Astrocyte (in vitro differentiated cells and primary cell): ENCODE measurements around the gene STAT1. TPM values are rescaled to one million over a fixed set of nuclear protein-coding genes. Genes with fewer than 3 reads are reported as not detected.
A peak's percentile ranks its signal among the peaks of the same experiment; 100 is the strongest.
"Not testable (repeated sequence)": the region's sequence is repeated elsewhere in the genome, so short reads cannot be mapped to it uniquely, and the experiment has no call there.

Experiments
- DNase-seq: peaks from one replicate; pipeline ENCODE4 v3.0.0-alpha.2; 2010; ENCODE audit warnings: low read depth
- FAIRE-seq: peaks from 2 replicates; lab custom pipeline; 2011; peaks lifted over from hg19 to GRCh38; lab: Jason Lieb, UNC
- H2AFZ ChIP-seq: 2 replicates; pipeline ENCODE4 v1.6.0; 2012; ENCODE audit warnings: low read depth, low read length, inconsistent platforms
- H3K27ac ChIP-seq: 2 replicates; pipeline ENCODE4 v1.5.1; 2011; ENCODE audit warnings: low read depth, low read length, inconsistent platforms
- H3K27me3 ChIP-seq: 2 replicates; pipeline ENCODE4 v1.6.0; 2011; ENCODE audit warnings: low read length, inconsistent platforms; ENCODE audit not compliant: insufficient read depth
- H3K36me3 ChIP-seq: 2 replicates; pipeline ENCODE4 v1.5.1; 2011; ENCODE audit warnings: low read length, inconsistent platforms; ENCODE audit not compliant: insufficient read depth
- H3K4me1 ChIP-seq: 2 replicates; pipeline ENCODE4 v1.5.1; 2011; ENCODE audit warnings: low read length, inconsistent platforms; ENCODE audit not compliant: insufficient read depth
- H3K4me2 ChIP-seq: 2 replicates; pipeline ENCODE4 v1.6.0; 2012; ENCODE audit warnings: low read length, inconsistent platforms
- H3K4me3 ChIP-seq: 2 replicates; pipeline ENCODE4 v1.5.1; 2011; ENCODE audit warnings: low read depth, mild to moderate bottlenecking, low read length, inconsistent platforms; ENCODE audit not compliant: insufficient read depth
- H3K79me2 ChIP-seq: 2 replicates; pipeline ENCODE4 v1.6.0; 2012; ENCODE audit warnings: mild to moderate bottlenecking, low read length, inconsistent platforms; ENCODE audit not compliant: insufficient read depth
- H3K9ac ChIP-seq: 2 replicates; pipeline ENCODE4 v1.6.0; 2012; ENCODE audit warnings: mild to moderate bottlenecking, low read length, inconsistent platforms
- H3K9me3 ChIP-seq: 2 replicates; pipeline ENCODE4 v1.5.1; 2012; ENCODE audit warnings: low read depth, mild to moderate bottlenecking, low read length, inconsistent platforms; ENCODE audit not compliant: insufficient read depth
- H4K20me1 ChIP-seq: 2 replicates; pipeline ENCODE4 v1.6.0; 2012; ENCODE audit warnings: low read length, inconsistent platforms; ENCODE audit not compliant: insufficient read depth
- H3K27ac Mint-ChIP-seq: one replicate; pipeline ENCODE4 v1.8.0; 2021; ENCODE audit warnings: mild to moderate bottlenecking, mixed read lengths; ENCODE audit not compliant: unreplicated experiment
- H3K27me3 Mint-ChIP-seq: one replicate; pipeline ENCODE4 v1.8.0; 2021; ENCODE audit warnings: low read depth, mixed read lengths; ENCODE audit not compliant: unreplicated experiment
- H3K36me3 Mint-ChIP-seq: one replicate; pipeline ENCODE4 v1.8.0; 2021; ENCODE audit warnings: low read depth, mixed read lengths; ENCODE audit not compliant: unreplicated experiment
- H3K4me1 Mint-ChIP-seq: one replicate; pipeline ENCODE4 v1.8.0; 2021; ENCODE audit warnings: low read depth, mixed read lengths; ENCODE audit not compliant: unreplicated experiment
- H3K4me3 Mint-ChIP-seq: one replicate; pipeline ENCODE4 v1.8.0; 2021; ENCODE audit warnings: mild to moderate bottlenecking, moderate library complexity, mixed read lengths; ENCODE audit not compliant: unreplicated experiment
- H3K9me3 Mint-ChIP-seq: one replicate; pipeline ENCODE4 v1.8.0; 2021; ENCODE audit warnings: mild to moderate bottlenecking, mixed read lengths; ENCODE audit not compliant: unreplicated experiment
- CTCF ChIP-seq: IDR thresholded peaks from 2 replicates; pipeline ENCODE4 v1.5.1; 2011; ENCODE audit warnings: low read depth, mild to moderate bottlenecking, inconsistent platforms, low read length, moderate library complexity; ENCODE audit not compliant: insufficient read depth
- EZH2 ChIP-seq: IDR thresholded peaks from 2 replicates; pipeline ENCODE4 v1.6.1; 2012; ENCODE audit warnings: mild to moderate bottlenecking, low read length, inconsistent platforms; ENCODE audit not compliant: insufficient read depth
- total RNA-seq: library from RNA; stranded (reverse); gene quantifications from 2 replicates; pipeline ENCODE4 v1.2.1, GENCODE V29; 2021

The STAT1 gene
- total RNA-seq, 1 donor from 2014 or later = 377 TPM

- peaks cover 20% of the 10 kb centered on the region for H3K4me1 Mint-ChIP-seq
Measured at GRCh38 chr2:190961918-190962487, 52.0 kb downstream of the STAT1 start.

GRCh38 chr2:190961117-190961516 lies 52.9 kb downstream of the STAT1 start:
- H2AFZ ChIP-seq, H3K9me3 ChIP-seq, H3K9ac ChIP-seq, H3K4me3 Mint-ChIP-seq, H3K4me3 ChIP-seq, H3K79me2 ChIP-seq, H4K20me1 ChIP-seq, H3K27ac Mint-ChIP-seq, H3K9me3 Mint-ChIP-seq, H3K27me3 Mint-ChIP-seq, DNase-seq, FAIRE-seq, H3K4me1 ChIP-seq, H3K27me3 ChIP-seq, H3K4me2 ChIP-seq, H3K27ac ChIP-seq: not testable (repeated sequence)
- peaks cover 18% of the 10 kb centered on the region for H3K4me1 Mint-ChIP-seq
- peaks cover 20% of the 10 kb centered on the region for H3K36me3 Mint-ChIP-seq
- peaks cover 27% of the 10 kb centered on the region for H3K36me3 ChIP-seq

More at GRCh38 chr2:190961918-190962487, 52.0 kb downstream of the STAT1 start:
- Histone ChIP-seq H4K20me1 (no peaks in the 10 kb centered on the region), H3K79me2 (no peaks in the 10 kb centered on the region), H2AFZ (no peak overlapping the region), H3K4me3 (no peak overlapping the region), H3K27ac (no peak overlapping the region), H3K27me3 (no peaks in the 10 kb centered on the region), H3K36me3 (peaks cover 29% of the 10 kb centered on the region), H3K9me3 (no peaks in the 10 kb centered on the region), H3K9ac (no peak overlapping the region), H3K4me1 (no peaks in the 10 kb centered on the region), H3K4me2 (no peak overlapping the region)
- Mint-ChIP-seq H3K27me3 (no peaks in the 10 kb centered on the region), H3K27ac (peak overlapping the region; percentile 50), H3K4me3 (no peak overlapping the region), H3K36me3 (peaks cover 17% of the 10 kb centered on the region), H3K9me3 (no peaks in the 10 kb centered on the region)
- TF ChIP-seq CTCF = no peak
- TF ChIP-seq EZH2 = no peak
- DNase-seq (peak; percentile 69), FAIRE-seq (no peak)

GRCh38 chr2:190959911-190960788 lies 53.8 kb downstream of the STAT1 start:
- H3K79me2 ChIP-seq = no peaks in the 10 kb centered on the region
- TF ChIP-seq CTCF (no peak), EZH2 (no peak)
- peaks cover 3% of the 10 kb centered on the region for H3K9me3 Mint-ChIP-seq
- H4K20me1 ChIP-seq = no peaks in the 10 kb centered on the region
- H3K27ac Mint-ChIP-seq = peak overlapping the region; percentile 50
- no peaks in the 10 kb centered on the region for H3K27me3 Mint-ChIP-seq
- no peak overlapping the region for H3K4me3 Mint-ChIP-seq
- FAIRE-seq (no peak), DNase-seq (no peak)
- H3K4me1 Mint-ChIP-seq = peaks cover 18% of the 10 kb centered on the region
- no peaks in the 10 kb centered on the region for H3K4me1 ChIP-seq
- peaks cover 23% of the 10 kb centered on the region for H3K36me3 Mint-ChIP-seq
- no peak overlapping the region for H3K27ac ChIP-seq
- peaks cover 22% of the 10 kb centered on the region for H3K36me3 ChIP-seq
- no peak overlapping the region for H3K4me2 ChIP-seq
- no peak overlapping the region for H3K9ac ChIP-seq
- no peaks in the 10 kb centered on the region for H3K9me3 ChIP-seq
- H3K4me3 ChIP-seq = no peak overlapping the region
- H3K27me3 ChIP-seq = no peaks in the 10 kb centered on the region
- no peak overlapping the region for H2AFZ ChIP-seq
